Measurements from ENCODE around the gene UNC79. TPM values are rescaled to one million over a fixed set of nuclear protein-coding genes. Genes with fewer than 3 reads are reported as not detected.
"Not testable (repeated sequence)": the region's sequence is repeated elsewhere in the genome, so short reads cannot be mapped to it uniquely, and the experiment has no call there.

UNC79 gene
- total RNA-seq, 2 experiments from 2014 or later = 0.05 TPM; not detected in 1

DNA sequence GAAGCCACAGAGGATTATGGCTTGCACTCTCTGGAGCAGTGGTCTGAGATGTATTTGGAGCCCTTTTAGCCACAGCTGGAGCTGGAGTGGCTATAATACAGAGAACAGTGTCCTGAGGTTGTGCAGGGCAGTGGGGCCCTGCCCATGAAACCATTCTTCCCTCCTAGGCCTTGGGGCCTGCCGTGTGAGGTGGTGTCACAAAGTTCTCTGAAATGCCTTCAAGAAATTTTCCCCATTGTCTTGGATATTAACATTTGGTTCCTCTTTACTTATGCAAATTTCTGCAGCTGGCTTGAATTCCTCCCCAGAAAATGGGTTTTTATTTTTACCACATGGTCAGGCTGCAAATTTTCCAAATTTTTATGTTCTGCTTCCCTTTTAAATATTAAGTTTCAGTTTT, 79.3 kb downstream of the UNC79 start:
- Mint-ChIP-seq H3K27ac (no peak overlapping the region), H3K27me3 (peaks cover 6% of the 10 kb centered on the region), H3K4me3 (no peak overlapping the region), H3K4me1 (ENCODE audit: low read depth) (no peaks in the 10 kb centered on the region), H3K9me3 (no peaks in the 10 kb centered on the region), H3K36me3 (no peaks in the 10 kb centered on the region)
- intact Hi-C loops (cut with micrococcal nuclease) = no loop called here
- DNase-seq = no peak
- POLR2A ChIA-PET = no interaction called here
- CTCF ChIA-PET = no interaction called here

GRCh38 chr14:93511001-93511400, 80.3 kb downstream of the UNC79 start:
- no peak overlapping the region for H3K4me3 Mint-ChIP-seq
- H3K27ac Mint-ChIP-seq = no peak overlapping the region
- intact Hi-C loops (cut with micrococcal nuclease) = no loop called here
- H3K36me3 Mint-ChIP-seq = no peaks in the 10 kb centered on the region
- peaks cover 6% of the 10 kb centered on the region for H3K27me3 Mint-ChIP-seq
- no peaks in the 10 kb centered on the region for H3K4me1 Mint-ChIP-seq (ENCODE audit: low read depth)
- ChIA-PET CTCF (no interaction called here), POLR2A (no interaction called here)
- no peak for DNase-seq
- no peaks in the 10 kb centered on the region for H3K9me3 Mint-ChIP-seq

GRCh38 chr14:93520053-93520607, 89.4 kb downstream of the UNC79 start:
- peaks cover 35% of the 10 kb centered on the region for H3K9me3 Mint-ChIP-seq
- no peak overlapping the region for H3K4me3 Mint-ChIP-seq
- POLR2A ChIA-PET = interaction anchor here (0.6 kb wide), 1 partner anchor 131 kb away, joined by 4 read pairs; no protein-coding TSS in a partner anchor
- no peak for DNase-seq
- intact Hi-C loops (cut with micrococcal nuclease) = no loop called here
- H3K4me1 Mint-ChIP-seq (ENCODE audit: low read depth) = no peaks in the 10 kb centered on the region
- H3K27ac Mint-ChIP-seq = no peak overlapping the region
- H3K27me3 Mint-ChIP-seq = peaks cover 3% of the 10 kb centered on the region
- CTCF ChIA-PET = no interaction called here
- H3K36me3 Mint-ChIP-seq = peaks cover 6% of the 10 kb centered on the region

DNA sequence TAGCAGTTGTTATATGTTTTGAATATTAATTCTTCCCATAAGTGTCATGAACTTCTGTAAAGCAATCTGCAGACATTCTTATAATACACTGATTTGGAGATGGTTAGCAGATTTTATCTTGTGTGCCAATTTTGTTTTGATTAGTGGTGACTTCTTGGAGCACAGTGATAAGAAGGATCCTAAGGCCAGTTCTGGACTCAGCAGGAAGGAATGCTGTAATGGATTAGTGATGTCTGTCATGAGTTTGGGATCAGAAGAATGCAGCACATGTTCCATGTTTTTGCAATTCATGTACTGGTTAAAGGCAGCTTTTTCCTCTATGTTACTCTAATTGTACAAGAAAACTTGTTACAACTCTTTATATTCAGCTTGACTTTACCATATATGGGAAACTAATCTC, 91.5 kb downstream of the UNC79 start:
- peaks cover 6% of the 10 kb centered on the region for H3K36me3 Mint-ChIP-seq
- no peak overlapping the region for H3K4me3 Mint-ChIP-seq
- H3K4me1 Mint-ChIP-seq (ENCODE audit: low read depth) = no peaks in the 10 kb centered on the region
- ChIA-PET POLR2A (no interaction called here), CTCF (no interaction called here)
- intact Hi-C loops (cut with micrococcal nuclease) = no loop called here
- no peak for DNase-seq
- no peak overlapping the region for H3K27ac Mint-ChIP-seq
- H3K9me3 Mint-ChIP-seq = peaks cover 35% of the 10 kb centered on the region
- peaks cover 3% of the 10 kb centered on the region for H3K27me3 Mint-ChIP-seq

- not testable (repeated sequence) for H3K27ac Mint-ChIP-seq, H3K36me3 Mint-ChIP-seq
Observed at GRCh38 chr14:93525216-93525615, 94.5 kb downstream of the UNC79 start.

GRCh38 chr14:93525696-93526451, 95.1 kb downstream of the UNC79 start:
- Mint-ChIP-seq H3K27me3 (peaks cover 5% of the 10 kb centered on the region), H3K9me3 (peaks cover 8% of the 10 kb centered on the region), H3K36me3 (no peaks in the 10 kb centered on the region), H3K4me3 (no peak overlapping the region), H3K4me1 (ENCODE audit: low read depth) (no peaks in the 10 kb centered on the region), H3K27ac (no peak overlapping the region)
- ChIA-PET CTCF (no interaction called here), POLR2A (no interaction called here)
- no peak for DNase-seq
- intact Hi-C loops (cut with micrococcal nuclease) = no loop called here

More at GRCh38 chr14:93525216-93525615, 94.5 kb downstream of the UNC79 start:
- H3K9me3 Mint-ChIP-seq = peaks cover 15% of the 10 kb centered on the region
- H3K4me1 Mint-ChIP-seq (ENCODE audit: low read depth); H3K4me3 Mint-ChIP-seq; H3K27me3 Mint-ChIP-seq; DNase-seq; POLR2A ChIA-PET; intact Hi-C loops (cut with micrococcal nuclease); CTCF ChIA-PET: not testable (repeated sequence)

- Mint-ChIP-seq H3K27ac (no peak overlapping the region), H3K27me3 (peaks cover 5% of the 10 kb centered on the region), H3K4me3 (no peak overlapping the region), H3K9me3 (no peaks in the 10 kb centered on the region), H3K36me3 (no peaks in the 10 kb centered on the region), H3K4me1 (ENCODE audit: low read depth) (no peaks in the 10 kb centered on the region)
- intact Hi-C loops (cut with micrococcal nuclease) = no loop called here
- no peak for DNase-seq
- POLR2A ChIA-PET = no interaction called here
- CTCF ChIA-PET = no interaction called here
Observed at GRCh38 chr14:93527203-93527607, 96.5 kb downstream of the UNC79 start.

GRCh38 chr14:93528884-93529558, 98.3 kb downstream of the UNC79 start:
- H3K9me3 Mint-ChIP-seq = no peaks in the 10 kb centered on the region
- H3K4me1 Mint-ChIP-seq (ENCODE audit: low read depth) = no peaks in the 10 kb centered on the region
- H3K36me3 Mint-ChIP-seq = no peaks in the 10 kb centered on the region
- no peak overlapping the region for H3K27ac Mint-ChIP-seq
- ChIA-PET CTCF (no interaction called here), POLR2A (no interaction called here)
- no peak overlapping the region for H3K4me3 Mint-ChIP-seq
- peaks cover 5% of the 10 kb centered on the region for H3K27me3 Mint-ChIP-seq
- intact Hi-C loops (cut with micrococcal nuclease) = no loop called here
- no peak for DNase-seq

DNA sequence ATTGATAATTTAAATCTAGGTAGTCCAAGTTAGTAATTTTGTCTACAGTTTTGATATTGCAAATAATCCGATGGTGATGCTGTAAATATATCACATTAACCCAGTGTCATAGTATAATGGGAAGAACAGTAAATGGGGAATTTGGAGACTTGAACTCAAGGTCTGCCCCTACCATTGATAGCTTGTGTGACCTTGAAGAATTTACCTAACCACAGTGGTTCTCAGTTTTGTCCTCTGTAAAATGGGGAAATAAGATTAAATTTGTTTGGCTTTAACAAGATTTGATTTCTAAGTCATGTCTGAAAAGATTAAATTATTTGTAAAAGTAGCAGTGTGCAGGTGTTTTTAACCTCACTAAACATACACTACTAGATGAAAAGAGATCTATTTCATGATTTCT, 100.9 kb downstream of the UNC79 start:
- H3K27me3 Mint-ChIP-seq = peaks cover 5% of the 10 kb centered on the region
- H3K4me1 Mint-ChIP-seq (ENCODE audit: low read depth) = no peaks in the 10 kb centered on the region
- H3K27ac Mint-ChIP-seq = no peak overlapping the region

DNA sequence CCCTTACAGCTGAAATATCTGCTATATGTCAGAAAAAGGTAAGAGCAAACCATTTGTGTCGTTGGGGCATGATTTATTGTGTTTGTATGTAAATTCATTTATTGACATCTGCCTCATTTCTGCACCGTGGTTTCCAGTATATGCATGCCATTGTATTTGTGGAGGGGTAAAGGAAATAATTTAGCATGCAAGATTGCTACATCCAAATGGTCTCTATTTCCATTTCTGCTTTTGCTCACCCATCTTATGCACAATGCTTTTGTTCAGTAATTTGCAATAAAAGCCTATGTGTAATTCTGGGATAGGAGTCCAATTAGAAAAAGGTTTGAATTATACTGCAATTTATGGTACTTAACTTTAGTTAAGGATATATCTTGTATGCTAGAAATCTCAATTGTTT, 101.8 kb downstream of the UNC79 start:
- DNase-seq = no peak
- Mint-ChIP-seq H3K4me3 (no peak overlapping the region), H3K36me3 (no peaks in the 10 kb centered on the region), H3K27ac (no peak overlapping the region), H3K4me1 (ENCODE audit: low read depth) (no peaks in the 10 kb centered on the region), H3K9me3 (no peaks in the 10 kb centered on the region), H3K27me3 (peaks cover 6% of the 10 kb centered on the region)
- intact Hi-C loops (cut with micrococcal nuclease) = no loop called here
- POLR2A ChIA-PET = no interaction called here
- CTCF ChIA-PET = no interaction called here

More for the DNA sequence above, 100.9 kb downstream of the UNC79 start:
- H3K36me3 Mint-ChIP-seq = no peaks in the 10 kb centered on the region
- CTCF ChIA-PET = no interaction called here
- no peaks in the 10 kb centered on the region for H3K9me3 Mint-ChIP-seq
- POLR2A ChIA-PET = no interaction called here
- DNase-seq = no peak
- no peak overlapping the region for H3K4me3 Mint-ChIP-seq
- intact Hi-C loops (cut with micrococcal nuclease) = no loop called here

- CTCF ChIA-PET = no interaction called here
- H3K36me3 Mint-ChIP-seq = no peaks in the 10 kb centered on the region
Observed at GRCh38 chr14:93533437-93533836, 102.7 kb downstream of the UNC79 start.

GRCh38 chr14:93533842-93534241, 103.1 kb downstream of the UNC79 start:
- POLR2A ChIA-PET = no interaction called here
- Mint-ChIP-seq H3K4me3 (no peak overlapping the region), H3K27ac (no peak overlapping the region), H3K36me3 (no peaks in the 10 kb centered on the region), H3K4me1 (ENCODE audit: low read depth) (no peaks in the 10 kb centered on the region), H3K27me3 (peaks cover 4% of the 10 kb centered on the region), H3K9me3 (no peaks in the 10 kb centered on the region)
- no peak for DNase-seq
- CTCF ChIA-PET = no interaction called here
- intact Hi-C loops (cut with micrococcal nuclease) = no loop called here

More at GRCh38 chr14:93533437-93533836, 102.7 kb downstream of the UNC79 start:
- peaks cover 4% of the 10 kb centered on the region for H3K27me3 Mint-ChIP-seq
- POLR2A ChIA-PET = no interaction called here
- no peaks in the 10 kb centered on the region for H3K9me3 Mint-ChIP-seq
- H3K27ac Mint-ChIP-seq = no peak overlapping the region
- DNase-seq = no peak
- intact Hi-C loops (cut with micrococcal nuclease) = no loop called here
- no peaks in the 10 kb centered on the region for H3K4me1 Mint-ChIP-seq (ENCODE audit: low read depth)
- no peak overlapping the region for H3K4me3 Mint-ChIP-seq

DNA sequence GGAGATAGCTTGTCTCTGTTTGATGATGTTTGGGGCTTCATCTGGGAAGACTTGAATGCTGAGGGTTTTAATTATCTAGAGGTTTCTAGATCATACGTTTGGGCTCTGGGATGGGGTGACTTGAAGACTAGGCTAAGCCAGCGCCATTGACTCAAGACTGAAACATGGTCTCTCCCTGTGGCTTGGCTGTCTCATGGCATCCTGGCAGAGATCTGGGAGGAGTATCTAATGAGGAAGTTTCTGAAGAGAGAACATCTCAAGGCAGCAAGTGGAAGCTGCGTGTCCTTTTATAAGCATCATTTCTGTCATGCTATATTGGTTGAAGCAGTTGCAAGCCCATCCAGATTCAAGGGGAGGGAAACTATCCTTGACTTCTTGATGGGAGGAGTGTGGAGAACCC, 104.8 kb downstream of the UNC79 start:
- H3K4me1 Mint-ChIP-seq (ENCODE audit: low read depth) = no peaks in the 10 kb centered on the region
- H3K27me3 Mint-ChIP-seq = peaks cover 3% of the 10 kb centered on the region
- no peak overlapping the region for H3K27ac Mint-ChIP-seq
- ChIA-PET CTCF (no interaction called here), POLR2A (no interaction called here)
- intact Hi-C loops (cut with micrococcal nuclease) = no loop called here
- H3K9me3 Mint-ChIP-seq = no peaks in the 10 kb centered on the region
- H3K36me3 Mint-ChIP-seq = no peaks in the 10 kb centered on the region
- no peak for DNase-seq
- no peak overlapping the region for H3K4me3 Mint-ChIP-seq

Data from activated CD4-positive, alpha-beta memory T cell treated with anti-CD3 and anti-CD28 coated beads for 36 hours (primary cell).